H1 (cell line): Measurements from ENCODE around the gene ADTRP. TPM values are rescaled to one million over a fixed set of nuclear protein-coding genes. Genes with fewer than 3 reads are reported as not detected.

ENCODE experiments used
- CTCF ChIA-PET: fragments of 300-600 bp; sonication (Branson Sonifier 250); formaldehyde crosslinking; loops from one replicate; lab custom pipeline; 2021; ENCODE audit not compliant: partially characterized antibody; lab: Charles Lee
- POLR2A ChIA-PET: fragments of 300-600 bp; sonication (Branson Sonifier 250); formaldehyde crosslinking; loops from one replicate; lab custom pipeline; 2021; ENCODE audit warnings: inconsistent platforms; ENCODE audit not compliant: partially characterized antibody; lab: Charles Lee
- DNase-seq, 2 experiments: peaks; one replicate each; pipeline versions ENCODE4 v3.0.0 to v3.0.0-alpha.2; 2010 to 2022; ENCODE audit warnings: low spot score in 2 of 2, low read depth in 1 of 2, mixed read lengths in 1 of 2
- FAIRE-seq: peaks from 2 replicates; lab custom pipeline; 2011; peaks lifted over from hg19 to GRCh38; lab: Jason Lieb, UNC
- H2AFZ ChIP-seq: 2 replicates; pipeline ENCODE4 v1.8.1; 2012; ENCODE audit warnings: low read length, inconsistent platforms
- H2AK5ac ChIP-seq: 2 replicates; pipeline ENCODE4 v1.6.1; 2013; ENCODE audit warnings: low read depth, low read length
- H2BK120ac ChIP-seq: replicated peaks from 2 replicates; pipeline ENCODE3; 2013; ENCODE audit warnings: low read depth, low read length, inconsistent platforms
- H2BK12ac ChIP-seq: 2 replicates; pipeline ENCODE4 v1.6.1; 2013; ENCODE audit warnings: low read depth, low read length
- H2BK15ac ChIP-seq: 2 replicates; pipeline ENCODE4 v1.6.1; 2013; ENCODE audit warnings: low read length
- H2BK20ac ChIP-seq: 2 replicates; pipeline ENCODE4 v1.6.1; 2013; ENCODE audit warnings: low read length
- H2BK5ac ChIP-seq: 2 replicates; pipeline ENCODE4 v1.6.1; 2013; ENCODE audit warnings: low read depth, low read length
- H3K14ac ChIP-seq: 2 replicates; pipeline ENCODE4 v1.6.1; 2013; ENCODE audit warnings: inconsistent platforms; ENCODE audit not compliant: insufficient read length
- H3K18ac ChIP-seq: 2 replicates; pipeline ENCODE4 v1.6.1; 2013; ENCODE audit warnings: low read length; ENCODE audit errors: extremely low read depth
- H3K23ac ChIP-seq: 2 replicates; pipeline ENCODE4 v1.6.1; 2013; ENCODE audit warnings: inconsistent platforms; ENCODE audit not compliant: insufficient read length
- H3K23me2 ChIP-seq: 2 replicates; pipeline ENCODE4 v1.6.1; 2013; ENCODE audit warnings: low read depth, low read length
- H3K27ac ChIP-seq: 2 replicates; pipeline ENCODE4 v1.6.1; 2011; ENCODE audit warnings: low read depth, low read length, inconsistent platforms
- H3K27me3 ChIP-seq, 4 experiments: replicated peaks in 1 of 4; 1 replicate in 1 of 4; 2 replicates in 3 of 4; pipeline versions ENCODE4 v1.6.1 to v1.8.1; 2011 to 2013; ENCODE audit warnings: low read length in 3 of 4, mild to moderate bottlenecking in 3 of 4, inconsistent platforms in 2 of 4, mixed read lengths in 2 of 4, moderate library complexity in 1 of 4; ENCODE audit not compliant: control insufficient read depth in 3 of 4, insufficient read depth in 3 of 4; ENCODE audit errors: extremely low read depth in 1 of 4
- H3K36me3 ChIP-seq, 4 experiments: 2 replicates each; pipeline versions ENCODE4 v1.6.1 to v1.8.1; 2011 to 2013; ENCODE audit warnings: mild to moderate bottlenecking in 4 of 4, low read length in 3 of 4, moderate library complexity in 2 of 4, control low read depth in 1 of 4, inconsistent platforms in 1 of 4; ENCODE audit not compliant: insufficient read depth in 4 of 4, control insufficient read depth in 2 of 4
- H3K4ac ChIP-seq: replicated peaks from 2 replicates; pipeline ENCODE3; 2013; ENCODE audit warnings: low read length, low read depth, mixed read lengths, inconsistent platforms; ENCODE audit not compliant: insufficient read length
- H3K4me1 ChIP-seq, 4 experiments: replicated peaks in 1 of 4; 1 replicate in 1 of 4; 2 replicates in 3 of 4; pipeline versions ENCODE4 v1.6.1 to v1.8.1; 2011 to 2013; ENCODE audit warnings: low read length in 3 of 4, inconsistent platforms in 2 of 4, mixed read lengths in 1 of 4; ENCODE audit not compliant: insufficient read depth in 4 of 4, control insufficient read depth in 3 of 4
- H3K4me2 ChIP-seq, 2 experiments: 2 replicates each; pipeline versions ENCODE4 v1.6.1 to v1.8.1; 2011 to 2013; ENCODE audit warnings: low read depth in 2 of 2, low read length in 2 of 2, control low read depth in 1 of 2, inconsistent platforms in 1 of 2, mild to moderate bottlenecking in 1 of 2; ENCODE audit not compliant: insufficient read depth in 1 of 2
- H3K4me3 ChIP-seq, 4 experiments: fragments of 200-600, 300-600 bp in 1 of 4; sonication (generic), shearing (Covaris generic), sonication (Bioruptor Twin) in 1 of 4; 2 replicates each; pipeline versions ENCODE4 v1.5.1 to v1.8.1; 2011 to 2016; ENCODE audit warnings: low read length in 4 of 4, low read depth in 3 of 4, control low read depth in 2 of 4, inconsistent platforms in 2 of 4, mild to moderate bottlenecking in 2 of 4, mixed read lengths in 1 of 4, moderate library complexity in 1 of 4; ENCODE audit not compliant: insufficient read depth in 2 of 4; ENCODE audit errors: extremely low read depth in 1 of 4
- H3K56ac ChIP-seq: replicated peaks from 2 replicates; pipeline ENCODE3; 2013; ENCODE audit warnings: low read depth, mild to moderate bottlenecking, mixed read lengths, low read length, inconsistent platforms; ENCODE audit not compliant: insufficient read length
- H3K79me1 ChIP-seq: 2 replicates; pipeline ENCODE4 v1.6.1; 2013; ENCODE audit warnings: low read depth, low read length, control low read depth
- H3K79me2 ChIP-seq, 2 experiments: 2 replicates each; pipeline versions ENCODE4 v1.6.1 to v1.8.1; 2012 to 2013; ENCODE audit warnings: low read length in 2 of 2, mild to moderate bottlenecking in 2 of 2, inconsistent platforms in 1 of 2; ENCODE audit not compliant: insufficient read depth in 2 of 2, control insufficient read depth in 1 of 2
- H3K9ac ChIP-seq, 4 experiments: replicated peaks in 1 of 4; 1 replicate in 1 of 4; 2 replicates in 3 of 4; pipeline versions ENCODE4 v1.6.1 to v1.8.1; 2011 to 2013; ENCODE audit warnings: low read depth in 3 of 4, low read length in 3 of 4, control low read depth in 2 of 4, mild to moderate bottlenecking in 2 of 4, moderate library complexity in 2 of 4, inconsistent platforms in 1 of 4; ENCODE audit errors: extremely low read depth in 1 of 4
- H3K9me3 ChIP-seq, 2 experiments: 2 replicates each; pipeline versions ENCODE4 v1.6.1 to v1.8.1; 2012 to 2013; ENCODE audit warnings: mild to moderate bottlenecking in 2 of 2, moderate library complexity in 2 of 2, control low read depth in 1 of 2, inconsistent platforms in 1 of 2, low read depth in 1 of 2, low read length in 1 of 2, mixed read lengths in 1 of 2; ENCODE audit not compliant: insufficient read depth in 2 of 2
- H4K20me1 ChIP-seq, 2 experiments: replicated peaks in 1 of 2; 2 replicates each; pipeline versions ENCODE3 to v1.8.1; 2011 to 2013; ENCODE audit warnings: inconsistent platforms in 2 of 2, low read length in 2 of 2, mild to moderate bottlenecking in 1 of 2; ENCODE audit not compliant: insufficient read depth in 2 of 2, control insufficient read depth in 1 of 2
- H4K5ac ChIP-seq: 2 replicates; pipeline ENCODE4 v1.6.1; 2013; ENCODE audit warnings: low read length, low read depth, mixed read lengths, inconsistent platforms; ENCODE audit not compliant: insufficient read length
- H4K8ac ChIP-seq: 2 replicates; pipeline ENCODE4 v1.8.0; 2013; ENCODE audit warnings: mild to moderate bottlenecking, moderate library complexity, low read length, inconsistent platforms; ENCODE audit not compliant: insufficient read depth; ENCODE audit errors: extremely low read depth
- H4K91ac ChIP-seq: replicated peaks from 2 replicates; pipeline ENCODE3; 2013; ENCODE audit warnings: low read length, mixed read lengths, inconsistent platforms; ENCODE audit not compliant: insufficient read length
- CHD2 ChIP-seq: IDR thresholded peaks from 2 replicates; pipeline ENCODE4 v1.6.1; 2012; ENCODE audit warnings: low read length, improper control_type of control experiment
- CTCF ChIP-seq, 3 experiments: IDR thresholded peaks; 1 replicate in 2 of 3; 2 replicates in 1 of 3; pipeline versions ENCODE4 v1.5.1 to v1.6.1; 2011; ENCODE audit warnings: low read length in 3 of 3, mild to moderate bottlenecking in 3 of 3, inconsistent platforms in 2 of 3, low read depth in 1 of 3, moderate library complexity in 1 of 3; ENCODE audit not compliant: insufficient read depth in 1 of 3; ENCODE audit errors: control extremely low read depth in 1 of 3
- EGR1 ChIP-seq: IDR thresholded peaks from 2 replicates; pipeline ENCODE4 v1.6.1; 2011; ENCODE audit warnings: low read depth, low read length, borderline replicate concordance
- FOSL1 ChIP-seq: IDR thresholded peaks from 2 replicates; pipeline ENCODE4 v1.6.1; 2011; ENCODE audit warnings: mild to moderate bottlenecking, low read depth, low read length, moderate library complexity; ENCODE audit not compliant: insufficient read depth
- GABPA ChIP-seq: IDR thresholded peaks from 2 replicates; pipeline ENCODE4 v1.6.1; 2011; ENCODE audit warnings: mild to moderate bottlenecking, low read length, moderate library complexity, borderline replicate concordance; ENCODE audit not compliant: insufficient read depth
- JUND ChIP-seq: IDR thresholded peaks from 2 replicates; pipeline ENCODE4 v1.6.1; 2011; ENCODE audit warnings: mild to moderate bottlenecking, improper control_type of control experiment, low read length
- KDM4A ChIP-seq: IDR thresholded peaks from one replicate; pipeline ENCODE4 v1.7.1; 2012; ENCODE audit warnings: low read depth, mild to moderate bottlenecking, moderate library complexity, low read length, inconsistent platforms; ENCODE audit not compliant: severe bottlenecking
- SIRT6 ChIP-seq: IDR thresholded peaks from one replicate; pipeline ENCODE4 v1.7.1; 2012; ENCODE audit warnings: low read length, inconsistent platforms
- SRF ChIP-seq: IDR thresholded peaks from 2 replicates; pipeline ENCODE4 v1.6.1; 2011; ENCODE audit warnings: mild to moderate bottlenecking, low read depth, low read length, moderate library complexity
- USF2 ChIP-seq: IDR thresholded peaks from 2 replicates; pipeline ENCODE4 v1.6.1; 2011; ENCODE audit warnings: low read length, improper control_type of control experiment
- YY1 ChIP-seq: IDR thresholded peaks from 2 replicates; pipeline ENCODE4 v1.6.1; 2011; ENCODE audit warnings: low read depth, mild to moderate bottlenecking, low read length
- ZNF274 ChIP-seq: IDR thresholded peaks from 2 replicates; pipeline ENCODE4 v1.7.0; 2012; ENCODE audit warnings: low read length, borderline replicate concordance; ENCODE audit errors: extremely low read depth
- WGBS, 2 experiments: shearing (Covaris generic) in 1 of 2; methylation state at CpG; one replicate each; pipeline versions ENCODE4 v1.1.6 to v1.1.7; 2013 to 2015; ENCODE audit warnings: low lambda C conversion rate in 2 of 2, mixed read lengths in 2 of 2, inconsistent platforms in 1 of 2, low coverage in 1 of 2, missing lambda C conversion rate in 1 of 2; ENCODE audit not compliant: insufficient replicate concordance in 2 of 2, insufficient coverage in 1 of 2, insufficient read length in 1 of 2; ENCODE audit errors: extremely low coverage in 1 of 2, missing lambda C conversion rate in 1 of 2; 5-methylcytosine and 5-hydroxymethylcytosine counted together
- polyA plus RNA-seq, 7 experiments: library from polyadenylated mRNA; depleted of rRNA in 3 of 7; stranded (reverse) in 5 of 7; unstranded in 2 of 7; fragments of >200 nt in 5 of 7; fragments of 200-250 nt in 2 of 7; gene quantifications; 1 replicate in 5 of 7; 2 replicates in 1 of 7; 4 replicates in 1 of 7; pipeline versions ENCODE4 v1.2.1 to v1.2.3, GENCODE V29; 2011 to 2013; ENCODE audit warnings: missing spikeins in 2 of 7, mixed read lengths in 2 of 7
- total RNA-seq: library from RNA; stranded (reverse); fragmentation: NEBNext Ultra II Directional; extraction: Animal tissue kit (Norgen Biotek cat#: 25700); gene quantifications from 2 replicates; pipeline ENCODE4 v1.2.1, GENCODE V29; 2021

ADTRP gene
- total and polyA plus RNA-seq, 2 of the 8 experiments (the other 6 are each of a cell fraction or from before 2014, with no cell fraction given): 0.08 to 0.45 TPM

DNA sequence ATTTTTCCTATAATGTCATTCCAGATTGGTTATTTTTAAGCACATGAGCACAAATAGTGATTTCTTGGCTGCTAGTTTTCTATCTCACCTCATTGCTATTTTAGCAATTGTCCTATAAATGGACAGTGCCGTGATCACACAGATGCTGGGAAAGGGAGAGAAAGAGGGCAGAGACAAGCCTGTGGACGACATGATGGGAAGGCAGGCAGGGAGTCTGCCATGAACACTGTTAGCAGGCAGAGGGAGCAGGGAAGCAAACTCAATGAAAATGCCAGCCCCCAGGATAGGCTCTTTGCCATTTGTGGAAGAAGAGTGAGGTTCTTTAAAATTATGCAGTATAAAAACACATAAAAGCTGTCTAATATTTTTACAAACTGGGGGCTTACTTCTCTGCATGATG is 96.8 kb downstream of the ADTRP start:
- no peaks in the 10 kb centered on the region for H3K79me1 ChIP-seq
- no peak overlapping the region for H3K56ac ChIP-seq
- DNase-seq: no peak
- H2AFZ ChIP-seq: no peak overlapping the region
- H3K18ac ChIP-seq: no peak overlapping the region
- H2BK20ac ChIP-seq: no peak overlapping the region
- peaks cover 15 to 20% of the 10 kb centered on the region in 2 experiments for H3K9me3 ChIP-seq
- H3K27ac ChIP-seq: no peak overlapping the region
- H3K23ac ChIP-seq: no peak overlapping the region
- ChIA-PET CTCF (no interaction called here), POLR2A (no interaction called here)
- FAIRE-seq: no peak
- H3K4ac ChIP-seq: no peak overlapping the region
- H3K4me1 ChIP-seq: no peaks in the 10 kb centered on the region
- no peak overlapping the region for H2BK12ac ChIP-seq
- H4K20me1 ChIP-seq: no peaks in the 10 kb centered on the region
- no peaks in the 10 kb centered on the region for H3K27me3 ChIP-seq
- H2BK15ac ChIP-seq: no peak overlapping the region
- no peaks in the 10 kb centered on the region for H3K23me2 ChIP-seq
- no peak overlapping the region for H4K8ac ChIP-seq
- no peaks in the 10 kb centered on the region for H3K36me3 ChIP-seq
- H3K4me3 ChIP-seq: no peak overlapping the region
- no peaks in the 10 kb centered on the region for H3K79me2 ChIP-seq
- no peak overlapping the region for H3K9ac ChIP-seq
- no peak overlapping the region for H2AK5ac ChIP-seq
- H3K4me2 ChIP-seq: no peak overlapping the region
- no peak overlapping the region for H2BK120ac ChIP-seq
- H4K5ac ChIP-seq: no peak overlapping the region
- no peak overlapping the region for H4K91ac ChIP-seq
- 82% methylated on average over 2 of the region's 2 CpGs; no CpG with 5 or more reads in 1 of the 2 experiments for WGBS, 2 experiments
- H3K14ac ChIP-seq: no peak overlapping the region
- no peak overlapping the region for H2BK5ac ChIP-seq
- TF ChIP-seq USF2: no peak
- TF ChIP-seq GABPA: no peak
- TF ChIP-seq KDM4A: no peak
- TF ChIP-seq CHD2: no peak
- no peak for TF ChIP-seq JUND
- no peak for TF ChIP-seq ZNF274
- TF ChIP-seq SIRT6: no peak
- no peak for TF ChIP-seq EGR1
- no peak for TF ChIP-seq SRF
- TF ChIP-seq CTCF (IDR thresholded peaks at IDR 0.05; ENCODE audit: control extremely low read depth in 1 of 3, insufficient read depth in 1 of 3, low read depth in 1 of 3, low read length in 3 of 3): no peak
- no peak for TF ChIP-seq YY1
- TF ChIP-seq FOSL1: no peak
